ENCODE data around the gene ANO6. TPM values are rescaled to one million over a fixed set of nuclear protein-coding genes. Genes with fewer than 3 reads are reported as not detected.
"Not testable (repeated sequence)": the region's sequence is repeated elsewhere in the genome, so short reads cannot be mapped to it uniquely, and the experiment has no call there.

ANO6 gene
- total and polyA plus RNA-seq, 4 donors, result 8.7 to 102 (median 40.5) TPM

DNA sequence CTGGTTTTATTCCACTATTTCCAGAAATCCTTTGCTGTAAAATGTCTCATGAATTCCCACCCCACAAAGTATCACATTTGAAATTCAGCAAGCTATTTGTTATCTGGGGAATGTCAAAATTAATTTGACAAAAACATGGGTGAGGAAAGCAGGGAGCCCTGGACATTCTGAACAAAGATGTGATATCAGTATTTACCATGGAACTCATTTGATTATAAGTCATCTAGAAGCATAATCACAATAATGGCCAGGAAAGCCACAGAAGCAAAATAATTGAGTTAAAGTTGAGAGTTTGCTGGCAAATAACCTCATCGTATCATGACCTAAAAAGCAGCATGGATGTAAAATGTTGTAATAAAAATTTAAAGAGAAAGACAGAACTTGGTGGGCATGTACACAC lies 96.1 kb downstream of the ANO6 start:
- peaks cover 0 to 12% (median 5%) of the 10 kb centered on the region in 4 donors for H3K36me3 ChIP-seq (ENCODE audit: control insufficient read depth in 4 of 4, insufficient read depth in 4 of 4, low read length in 4 of 4)
- no peak overlapping the region for H3K4me3 ChIP-seq
- H3K4me1 ChIP-seq (ENCODE audit: control insufficient read depth in 5 of 5, insufficient read depth in 5 of 5, low read length in 5 of 5), result peaks cover 0 to 30% (median 5%) of the 10 kb centered on the region in 5 donors
- H3K9ac ChIP-seq (ENCODE audit: insufficient read depth in 1 of 2, low read length in 2 of 2), result no peak overlapping the region
- ATAC-seq (ENCODE audit: insufficient read depth, low FRiP score), result no peak
- H3K27ac ChIP-seq (ENCODE audit: low read depth in 1 of 2, low read length in 1 of 2), result no peak overlapping the region
- TF ChIP-seq, protein P1, sequence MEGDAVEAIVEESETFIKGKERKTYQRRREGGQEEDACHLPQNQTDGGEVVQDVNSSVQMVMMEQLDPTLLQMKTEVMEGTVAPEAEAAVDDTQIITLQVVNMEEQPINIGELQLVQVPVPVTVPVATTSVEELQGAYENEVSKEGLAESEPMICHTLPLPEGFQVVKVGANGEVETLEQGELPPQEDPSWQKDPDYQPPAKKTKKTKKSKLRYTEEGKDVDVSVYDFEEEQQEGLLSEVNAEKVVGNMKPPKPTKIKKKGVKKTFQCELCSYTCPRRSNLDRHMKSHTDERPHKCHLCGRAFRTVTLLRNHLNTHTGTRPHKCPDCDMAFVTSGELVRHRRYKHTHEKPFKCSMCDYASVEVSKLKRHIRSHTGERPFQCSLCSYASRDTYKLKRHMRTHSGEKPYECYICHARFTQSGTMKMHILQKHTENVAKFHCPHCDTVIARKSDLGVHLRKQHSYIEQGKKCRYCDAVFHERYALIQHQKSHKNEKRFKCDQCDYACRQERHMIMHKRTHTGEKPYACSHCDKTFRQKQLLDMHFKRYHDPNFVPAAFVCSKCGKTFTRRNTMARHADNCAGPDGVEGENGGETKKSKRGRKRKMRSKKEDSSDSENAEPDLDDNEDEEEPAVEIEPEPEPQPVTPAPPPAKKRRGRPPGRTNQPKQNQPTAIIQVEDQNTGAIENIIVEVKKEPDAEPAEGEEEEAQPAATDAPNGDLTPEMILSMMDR (IDR thresholded peaks at IDR 0.05; ENCODE audit: control extremely low read depth, extremely low read depth), result no peak
- DNase-seq, result no peak
- H3K27me3 ChIP-seq (ENCODE audit: control insufficient read depth in 3 of 3, insufficient read depth in 3 of 3, low read length in 2 of 3), result no peaks in the 10 kb centered on the region
- 90 to 92% methylated on average over 1 of the region's 1 CpG for WGBS, 2 donors
- peaks cover 0 to 3% (median 0%) of the 10 kb centered on the region in 4 donors for H3K9me3 ChIP-seq (ENCODE audit: control insufficient read depth in 4 of 4, insufficient read depth in 3 of 4, low read length in 3 of 4)

DNA sequence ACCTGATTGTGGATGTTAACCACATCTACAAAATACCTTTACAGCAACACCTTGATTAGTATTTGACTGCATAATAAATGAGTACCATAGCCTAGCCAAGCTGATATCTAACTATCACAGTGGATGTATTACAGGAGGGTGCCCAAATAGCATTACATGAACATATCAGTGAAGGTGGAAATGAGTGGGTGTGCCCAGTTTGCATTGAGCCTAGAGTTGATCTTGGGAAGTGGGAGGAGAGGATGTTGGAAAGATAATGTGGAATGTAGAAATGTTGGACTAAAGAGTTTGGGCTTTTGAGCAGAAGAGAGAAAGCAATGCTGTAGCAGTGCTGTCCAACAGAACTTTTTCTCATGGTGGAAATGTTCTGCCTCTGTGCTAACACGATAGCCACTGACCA lies 98.9 kb downstream of the ANO6 start:
- TF ChIP-seq, protein P1 (IDR thresholded peaks at IDR 0.05; ENCODE audit: control extremely low read depth, extremely low read depth), result no peak
- Histone ChIP-seq H3K4me1 (ENCODE audit: control insufficient read depth in 5 of 5, insufficient read depth in 5 of 5, low read length in 5 of 5) (peaks cover 0 to 17% (median 2%) of the 10 kb centered on the region in 5 donors), H3K27me3 (ENCODE audit: control insufficient read depth in 3 of 3, insufficient read depth in 3 of 3, low read length in 2 of 3) (no peaks in the 10 kb centered on the region), H3K9ac (ENCODE audit: insufficient read depth in 1 of 2, low read length in 2 of 2) (no peak overlapping the region), H3K9me3 (ENCODE audit: control insufficient read depth in 4 of 4, insufficient read depth in 3 of 4, low read length in 3 of 4) (peaks cover 0 to 3% (median 0%) of the 10 kb centered on the region in 4 donors), H3K27ac (ENCODE audit: low read depth in 1 of 2, low read length in 1 of 2) (no peak overlapping the region), H3K36me3 (ENCODE audit: control insufficient read depth in 4 of 4, insufficient read depth in 4 of 4, low read length in 4 of 4) (peaks cover 0 to 12% (median 5%) of the 10 kb centered on the region in 4 donors), H3K4me3 (no peak overlapping the region)
- DNase-seq, result no peak
- WGBS, 2 donors, result 98 to 100% methylated on average over 1 of the region's 1 CpG
- ATAC-seq (ENCODE audit: insufficient read depth, low FRiP score), result no peak

DNA sequence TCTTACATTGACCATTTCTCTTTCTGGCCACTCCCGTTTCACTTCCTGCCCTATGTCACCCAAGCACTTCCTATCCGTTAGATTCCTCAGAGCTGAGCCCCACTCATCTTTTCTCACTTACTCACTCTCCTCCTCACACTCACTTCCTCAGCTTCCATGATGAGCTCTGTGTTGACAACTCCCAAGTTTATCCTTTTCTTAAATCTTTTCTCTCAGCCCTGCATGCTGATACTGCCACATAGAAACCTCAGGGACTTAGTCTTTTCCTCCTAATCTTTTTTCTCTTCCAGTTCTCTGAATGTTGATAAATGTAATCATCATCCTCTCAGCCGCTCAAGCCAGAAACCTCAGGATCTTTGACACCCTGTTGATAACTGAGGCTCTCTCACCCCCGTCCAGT lies 99.6 kb downstream of the ANO6 start:
- TF ChIP-seq, protein P1 (IDR thresholded peaks at IDR 0.05; ENCODE audit: control extremely low read depth, extremely low read depth), result no peak
- Histone ChIP-seq H3K9me3 (ENCODE audit: control insufficient read depth in 4 of 4, insufficient read depth in 3 of 4, low read length in 3 of 4) (peaks cover 0 to 3% (median 0%) of the 10 kb centered on the region in 4 donors), H3K9ac (ENCODE audit: insufficient read depth in 1 of 2, low read length in 2 of 2) (no peak overlapping the region), H3K27ac (ENCODE audit: low read depth in 1 of 2, low read length in 1 of 2) (no peak overlapping the region), H3K4me1 (ENCODE audit: control insufficient read depth in 5 of 5, insufficient read depth in 5 of 5, low read length in 5 of 5) (peaks cover 0 to 12% (median 2%) of the 10 kb centered on the region in 5 donors), H3K27me3 (ENCODE audit: control insufficient read depth in 3 of 3, insufficient read depth in 3 of 3, low read length in 2 of 3) (no peaks in the 10 kb centered on the region), H3K36me3 (ENCODE audit: control insufficient read depth in 4 of 4, insufficient read depth in 4 of 4, low read length in 4 of 4) (peaks cover 0 to 12% (median 5%) of the 10 kb centered on the region in 4 donors), H3K4me3 (no peak overlapping the region)
- ATAC-seq (ENCODE audit: insufficient read depth, low FRiP score) (no peak), DNase-seq (no peak)
- WGBS, 2 donors, result 89 to 92% methylated on average over 4 of the region's 4 CpGs

DNA sequence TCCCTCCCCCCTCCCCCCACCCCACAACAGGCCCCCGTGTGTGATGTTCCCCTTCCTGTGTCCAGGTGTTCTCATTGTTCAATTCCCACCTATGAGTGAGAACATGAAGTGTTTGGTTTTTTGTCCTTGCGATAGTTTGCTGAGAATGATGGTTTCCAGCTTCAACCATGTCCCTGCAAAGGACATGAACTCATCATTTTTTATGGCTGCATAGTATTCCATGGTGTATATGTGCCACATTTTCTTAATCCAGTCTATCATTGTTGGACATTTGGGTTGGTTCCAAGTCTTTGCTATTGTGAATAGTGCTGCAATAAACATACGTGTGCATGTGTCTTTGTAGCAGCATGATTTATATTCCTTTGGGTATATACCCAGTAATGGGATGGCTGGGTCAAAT lies 101.4 kb downstream of the ANO6 start:
- not testable (repeated sequence) for DNase-seq; H3K9me3 ChIP-seq (ENCODE audit: control insufficient read depth in 4 of 4, insufficient read depth in 3 of 4, low read length in 3 of 4); H3K27ac ChIP-seq (ENCODE audit: low read depth in 1 of 2, low read length in 1 of 2); H3K9ac ChIP-seq (ENCODE audit: insufficient read depth in 1 of 2, low read length in 2 of 2); H3K4me3 ChIP-seq; H3K27me3 ChIP-seq (ENCODE audit: control insufficient read depth in 3 of 3, insufficient read depth in 3 of 3, low read length in 2 of 3); ATAC-seq (ENCODE audit: insufficient read depth, low FRiP score); H3K4me1 ChIP-seq (ENCODE audit: control insufficient read depth in 5 of 5, insufficient read depth in 5 of 5, low read length in 5 of 5)
- WGBS, 2 donors, result 89 to 97% methylated on average over 1 to 3 of the region's 3 CpGs
- H3K36me3 ChIP-seq (ENCODE audit: control insufficient read depth in 4 of 4, insufficient read depth in 4 of 4, low read length in 4 of 4), result peaks cover 0 to 12% (median 5%) of the 10 kb centered on the region in 4 donors
